IMR-90 (cell line): ENCODE results near the gene HTR1E. TPM values are rescaled to one million over a fixed set of nuclear protein-coding genes. Genes with fewer than 3 reads are reported as not detected.

Experiments
- ATAC-seq: fragments of 200-7000 bp; cut with Tn5 transposase; 2 replicates; pipeline ENCODE4 v1.9.1; 2020; ENCODE audit warnings: low read depth, mild to moderate bottlenecking, moderate library complexity
- Bru-seq: library from RNA; stranded (reverse); fragments of 400-500 nt; gene quantifications from one replicate; lab custom pipeline; 2021; lab: Mats Ljungman, UMichigan
- BruChase-seq, 2 experiments: library from RNA; stranded (reverse); fragments of 400-500 nt; gene quantifications; one replicate each; lab custom pipeline; 2021; lab: Mats Ljungman, UMichigan
- BruUV-seq: library from RNA; stranded (reverse); fragments of 400-500 nt; replicated peaks from 2 replicates; lab custom pipeline; 2021; lab: Mats Ljungman, UMichigan
- CTCF ChIA-PET: fragments of 300-600 bp; formaldehyde crosslinking; extraction: SDS; loops from one replicate; lab custom pipeline; 2021; ENCODE audit warnings: antibody characterized with exemption; lab: Yijun Ruan, JAX
- POLR2A ChIA-PET: fragments of 300-600 bp; sonication (Branson Sonifier 250); formaldehyde crosslinking; loops from one replicate; lab custom pipeline; 2022; ENCODE audit warnings: antibody characterized with exemption; ENCODE audit not compliant: unreplicated experiment; lab: Charles Lee
- DNase-seq: peaks from one replicate; pipeline ENCODE4 v3.0.0; 2013
- H2AFZ ChIP-seq: replicated peaks from 2 replicates; pipeline ENCODE3; 2013; ENCODE audit warnings: low read length, mild to moderate bottlenecking; ENCODE audit not compliant: poor library complexity
- H2AK5ac ChIP-seq: 2 replicates; pipeline ENCODE4 v1.6.1; 2013; ENCODE audit warnings: low read depth, low read length, inconsistent platforms
- H2AK9ac ChIP-seq: replicated peaks from 2 replicates; pipeline ENCODE3; 2013; ENCODE audit warnings: mild to moderate bottlenecking, low read depth, low read length, moderate library complexity; ENCODE audit not compliant: poor library complexity
- H2BK120ac ChIP-seq: 2 replicates; pipeline ENCODE4 v1.6.1; 2013; ENCODE audit warnings: low read depth, low read length, inconsistent platforms
- H2BK15ac ChIP-seq: 3 replicates; pipeline ENCODE4 v1.6.1; 2013; ENCODE audit warnings: low read depth, low read length, inconsistent platforms
- H2BK20ac ChIP-seq: 2 replicates; pipeline ENCODE4 v1.6.1; 2013; ENCODE audit warnings: low read depth, mild to moderate bottlenecking, inconsistent platforms, low read length, moderate library complexity
- H2BK5ac ChIP-seq: 2 replicates; pipeline ENCODE4 v1.6.1; 2013; ENCODE audit warnings: mild to moderate bottlenecking, low read depth, low read length, inconsistent platforms; ENCODE audit not compliant: poor library complexity, severe bottlenecking
- H3K14ac ChIP-seq: replicated peaks from 2 replicates; pipeline ENCODE4 v1.6.1; 2013; ENCODE audit warnings: low read depth, low read length, inconsistent platforms
- H3K18ac ChIP-seq: 2 replicates; pipeline ENCODE4 v1.6.1; 2013; ENCODE audit warnings: low read depth, low read length, control low read depth
- H3K23ac ChIP-seq: 2 replicates; pipeline ENCODE4 v1.6.1; 2013; ENCODE audit warnings: low read depth, low read length, inconsistent platforms
- H3K27ac ChIP-seq: 2 replicates; pipeline ENCODE4 v1.5.1; 2013; ENCODE audit warnings: mild to moderate bottlenecking, control low read depth, low read length; ENCODE audit not compliant: insufficient read depth
- H3K27me3 ChIP-seq: 2 replicates; pipeline ENCODE4 v1.6.1; 2013; ENCODE audit warnings: low read length; ENCODE audit not compliant: control insufficient read depth, insufficient read depth
- H3K36me3 ChIP-seq: 2 replicates; pipeline ENCODE4 v1.6.1; 2013; ENCODE audit warnings: low read length, mixed read lengths; ENCODE audit not compliant: control insufficient read depth, insufficient read depth
- H3K4ac ChIP-seq: 2 replicates; pipeline ENCODE4 v1.6.1; 2013; ENCODE audit warnings: low read depth, low read length, inconsistent platforms
- H3K4me1 ChIP-seq: 2 replicates; pipeline ENCODE4 v1.6.1; 2013; ENCODE audit warnings: low read length, mixed read lengths; ENCODE audit not compliant: control insufficient read depth, insufficient read depth
- H3K4me2 ChIP-seq: 2 replicates; pipeline ENCODE4 v1.6.1; 2013; ENCODE audit warnings: low read depth, mild to moderate bottlenecking, control low read depth, low read length, moderate library complexity
- H3K4me3 ChIP-seq: 2 replicates; pipeline ENCODE4 v1.5.1; 2013; ENCODE audit warnings: low read depth, mild to moderate bottlenecking, control low read depth, low read length, moderate library complexity; ENCODE audit not compliant: insufficient read depth
- H3K56ac ChIP-seq: 2 replicates; pipeline ENCODE4 v1.6.1; 2013; ENCODE audit warnings: low read length, inconsistent platforms; ENCODE audit not compliant: insufficient read depth; ENCODE audit errors: extremely low read depth
- H3K79me1 ChIP-seq, 2 experiments: 2 replicates each; pipeline ENCODE4 v1.6.1; 2013; ENCODE audit warnings: low read length in 2 of 2, inconsistent platforms in 1 of 2, low read depth in 1 of 2
- H3K9ac ChIP-seq: 2 replicates; pipeline ENCODE4 v1.6.1; 2013; ENCODE audit warnings: low read depth, low read length, control low read depth
- H3K9me1 ChIP-seq: 2 replicates; pipeline ENCODE4 v1.6.1; 2013; ENCODE audit warnings: low read length, inconsistent platforms; ENCODE audit not compliant: insufficient read depth
- H3K9me3 ChIP-seq: 2 replicates; pipeline ENCODE4 v1.6.1; 2013; ENCODE audit warnings: low read length; ENCODE audit not compliant: control insufficient read depth, insufficient read depth
- H4K20me1 ChIP-seq: 2 replicates; pipeline ENCODE4 v1.6.1; 2013; ENCODE audit warnings: low read length, inconsistent platforms; ENCODE audit not compliant: insufficient read depth
- H4K5ac ChIP-seq: 2 replicates; pipeline ENCODE4 v1.6.1; 2013; ENCODE audit warnings: mild to moderate bottlenecking, low read depth, low read length, control low read depth
- H4K8ac ChIP-seq, 2 experiments: 2 replicates each; pipeline ENCODE4 v1.6.1; 2013; ENCODE audit warnings: low read depth in 2 of 2, low read length in 2 of 2, control low read depth in 1 of 2, inconsistent platforms in 1 of 2
- H4K91ac ChIP-seq: 2 replicates; pipeline ENCODE4 v1.6.1; 2013; ENCODE audit warnings: low read depth, low read length, inconsistent platforms; ENCODE audit not compliant: insufficient read depth
- CTCF ChIP-seq: conservative IDR thresholded peaks from 2 replicates; pipeline ENCODE4 v1.5.1; 2012; ENCODE audit warnings: mild to moderate bottlenecking, low read depth, low read length, improper control_type of control experiment
- POLR2A ChIP-seq: IDR thresholded peaks from 2 replicates; pipeline ENCODE4 v1.6.1; 2012; ENCODE audit warnings: mild to moderate bottlenecking, low read depth, low read length
- RAD21 ChIP-seq: IDR thresholded peaks from 2 replicates; pipeline ENCODE4 v1.6.1; 2012; ENCODE audit warnings: low read length, improper control_type of control experiment
- SMC3 ChIP-seq: fragments of 150-350 bp; IDR thresholded peaks from 2 replicates; pipeline ENCODE4 v1.6.1; 2016; ENCODE audit warnings: low read depth, mild to moderate bottlenecking, antibody characterized with exemption, low read length, moderate library complexity
- WGBS, 2 experiments: methylation state at CpG; one replicate each; pipeline versions ENCODE4 v1.1.5 to v1.1.7; 2013; ENCODE audit warnings: missing lambda C conversion rate in 2 of 2; ENCODE audit not compliant: insufficient read length in 1 of 2; ENCODE audit errors: extremely low coverage in 2 of 2; 5-methylcytosine and 5-hydroxymethylcytosine counted together
- dilution Hi-C: fragments of 300-500 bp; cut with HindIII; formaldehyde crosslinking; loops from one replicate; pipeline ENCODE4 v1.14.3; 2018; ENCODE audit warnings: low sequenced_read_pairs; ENCODE audit not compliant: unreplicated experiment
- in situ Hi-C: fragments of 300-500 bp; cut with MboI; formaldehyde crosslinking; loops from 3 replicates; pipeline ENCODE4 v1.14.3; 2019; ENCODE audit warnings: low sequenced_read_pairs, inconsistent platforms, mixed read lengths
- intact Hi-C: fragments of 100-400 bp; cut with micrococcal nuclease; formaldehyde crosslinking; loops from 2 replicates; pipeline ENCODE4 v1.10.0; 2022
- long read RNA-seq: library from polyadenylated mRNA; unstranded; transcript quantifications from one replicate; pipeline ENCODE4 v2.0.0, GENCODE V29; 2021; ENCODE audit not compliant: unreplicated experiment
- polyA plus RNA-seq, 3 experiments: library from polyadenylated mRNA; depleted of rRNA; stranded (reverse); fragments of >200 nt; gene quantifications; 2 replicates each; pipeline ENCODE4 v1.2.3, GENCODE V29; 2012; ENCODE audit warnings: low replicate concordance in 1 of 3
- total RNA-seq: library from RNA; depleted of rRNA; stranded (reverse); fragments of >200 nt; gene quantifications from 2 replicates; pipeline ENCODE4 v1.2.3, GENCODE V29; 2012; rRNA removed

Gene HTR1E
- not detected in 2 replicates for total RNA-seq
- polyA plus RNA-seq (2012; rRNA removed): not detected in 2 replicates
- not detected in 2 replicates for polyA plus RNA-seq (2012; cell fraction: cytosol; rRNA removed)
- not detected in 2 replicates for polyA plus RNA-seq (2012; cell fraction: nucleus; rRNA removed; ENCODE audit: low replicate concordance)
- Bru-seq, nascent RNA: percentile 1 among the genes with signal in this experiment
- BruChase-seq, experiment 1, labeled RNA remaining after a 6-hour chase: percentile 0 among the genes with signal in this experiment
- BruChase-seq, experiment 2, labeled RNA remaining after a 2-hour chase: not detected
- long read RNA-seq: 0 reads

GRCh38 chr6:86937219-86938079, at the start of gene HTR1E:
HTR1E (plus strand) TSS chr6:86937528; CDS start chr6:87015335, 77,807 bp downstream.
- Histone ChIP-seq H3K27me3 (peaks cover 10% of the 10 kb centered on the region), H3K9me3 (no peaks in the 10 kb centered on the region), H3K4me1 (no peaks in the 10 kb centered on the region), H2BK20ac (no peak within 1 kb of the TSS), H3K4me2 (peak within 1 kb of the TSS; percentile 84), H2BK5ac (no peak within 1 kb of the TSS), H2AK5ac (no peak within 1 kb of the TSS), H4K91ac (no peak within 1 kb of the TSS), H3K27ac (no peak within 1 kb of the TSS), H2AFZ (peak within 1 kb of the TSS; percentile 71), H3K23ac (no peak within 1 kb of the TSS), H4K8ac (no peak within 1 kb of the TSS), H3K14ac (no peak within 1 kb of the TSS), H3K4me3 (no peak within 1 kb of the TSS), H3K36me3 (no peaks in the 10 kb centered on the region), H3K79me1 (no peaks in the 10 kb centered on the region), H2BK15ac (no peak within 1 kb of the TSS), H2AK9ac (no peak within 1 kb of the TSS), H4K5ac (no peak within 1 kb of the TSS), H2BK120ac (no peak within 1 kb of the TSS), H3K18ac (no peak within 1 kb of the TSS), H3K56ac (no peak within 1 kb of the TSS), H3K9ac (no peak within 1 kb of the TSS), H3K9me1 (no peaks in the 10 kb centered on the region), H4K20me1 (no peaks in the 10 kb centered on the region), H3K4ac (no peak within 1 kb of the TSS)
- CTCF ChIA-PET: no interaction called here
- intact Hi-C loops (loop anchor here (2.0 to 5.0 kb wide), 3 partner anchors 1017 to 1260 kb away; no protein-coding TSS in a partner anchor), in situ Hi-C loops (no loop called here), dilution Hi-C loops (no loop called here)
- BruUV-seq: no TSS peak
- peak; percentile 2 for DNase-seq
- WGBS, 2 experiments: no CpG with 5 or more reads among the region's 55 CpGs
- ATAC-seq: peak; percentile 82
- POLR2A ChIA-PET: no interaction called here
- TF ChIP-seq CTCF (peak; percentile 38), RAD21 (0 out of 2 replicates have a peak, but pooled peaks have one; percentile 19), POLR2A (no peak), SMC3 (no peak)
